Liver (tissue), 9 donors: ENCODE results near the gene TMCC2. TPM values are rescaled to one million over a fixed set of nuclear protein-coding genes. Genes with fewer than 3 reads are reported as not detected.

ENCODE experiments used
- DNase-seq: peaks from one replicate; pipeline ENCODE4 v3.0.0-alpha.2; 2017; ENCODE audit warnings: low spot score
- H3K27ac ChIP-seq, 2 donors: one replicate each; pipeline ENCODE4 v1.7.0; 2013; ENCODE audit warnings: inconsistent platforms in 2 of 2, low read length in 2 of 2, control low read depth in 1 of 2, low read depth in 1 of 2, mild to moderate bottlenecking in 1 of 2
- H3K27me3 ChIP-seq, 4 donors: one replicate each; pipeline versions ENCODE4 v1.6.1 to v1.7.0; 2013; ENCODE audit warnings: low read length in 3 of 4, inconsistent platforms in 1 of 4, mild to moderate bottlenecking in 1 of 4, moderate library complexity in 1 of 4; ENCODE audit not compliant: control insufficient read depth in 4 of 4, insufficient read depth in 4 of 4
- H3K36me3 ChIP-seq, 4 donors: one replicate each; pipeline versions ENCODE4 v1.6.1 to v1.7.0; 2013; ENCODE audit warnings: low read length in 3 of 4, mild to moderate bottlenecking in 3 of 4, low read depth in 1 of 4, moderate library complexity in 1 of 4; ENCODE audit not compliant: control insufficient read depth in 4 of 4, insufficient read depth in 3 of 4
- H3K4me1 ChIP-seq, 4 donors: one replicate each; pipeline versions ENCODE4 v1.6.1 to v1.7.0; 2013; ENCODE audit warnings: low read length in 3 of 4, mild to moderate bottlenecking in 3 of 4, moderate library complexity in 1 of 4; ENCODE audit not compliant: control insufficient read depth in 4 of 4, insufficient read depth in 4 of 4
- H3K4me3 ChIP-seq, 3 donors: one replicate each; pipeline versions ENCODE4 v1.6.1 to v1.7.0; 2013; ENCODE audit warnings: low read length in 3 of 3, control low read depth in 1 of 3, low read depth in 1 of 3, mild to moderate bottlenecking in 1 of 3
- H3K9ac ChIP-seq, 2 donors: one replicate each; pipeline ENCODE4 v1.7.0; 2013; ENCODE audit warnings: low read length in 2 of 2, mild to moderate bottlenecking in 2 of 2, moderate library complexity in 2 of 2, control low read depth in 1 of 2, low read depth in 1 of 2
- H3K9me3 ChIP-seq, 4 donors: one replicate each; pipeline versions ENCODE4 v1.6.1 to v1.7.0; 2013; ENCODE audit warnings: low read length in 3 of 4; ENCODE audit not compliant: control insufficient read depth in 4 of 4
- EGR1 ChIP-seq, 2 donors: IDR thresholded peaks; 2 replicates each; pipeline ENCODE4 v1.6.1; 2016 to 2018; ENCODE audit warnings: antibody characterized with exemption in 2 of 2, low read depth in 2 of 2
- FOXA1 ChIP-seq: IDR thresholded peaks from 2 replicates; pipeline ENCODE4 v1.6.1; 2016; ENCODE audit warnings: antibody characterized with exemption
- FOXA2 ChIP-seq: IDR thresholded peaks from 2 replicates; pipeline ENCODE4 v1.6.1; 2016; ENCODE audit warnings: antibody characterized with exemption
- GABPA ChIP-seq, 2 donors: IDR thresholded peaks in 1 of 2; conservative IDR thresholded peaks in 1 of 2; 2 replicates each; pipeline ENCODE4 v1.6.1; 2016; ENCODE audit warnings: antibody characterized with exemption in 2 of 2, mild to moderate bottlenecking in 1 of 2, moderate library complexity in 1 of 2
- HNF4A ChIP-seq, 2 donors: conservative IDR thresholded peaks; 2 replicates each; pipeline ENCODE4 v1.6.1; 2016; ENCODE audit warnings: antibody characterized with exemption in 2 of 2, mild to moderate bottlenecking in 2 of 2
- MAX ChIP-seq: IDR thresholded peaks from 2 replicates; pipeline ENCODE4 v1.6.1; 2016; ENCODE audit warnings: antibody characterized with exemption
- NR2F2 ChIP-seq: IDR thresholded peaks from 2 replicates; pipeline ENCODE4 v1.6.1; 2016; ENCODE audit warnings: antibody characterized with exemption
- RAD21 ChIP-seq, 2 donors: IDR thresholded peaks; 2 replicates each; pipeline ENCODE4 v1.6.1; 2016; ENCODE audit warnings: antibody characterized with exemption in 2 of 2, mild to moderate bottlenecking in 2 of 2
- RXRA ChIP-seq, 2 donors: IDR thresholded peaks; 2 replicates each; pipeline ENCODE4 v1.6.1; 2017 to 2018; ENCODE audit warnings: antibody characterized with exemption in 2 of 2, mild to moderate bottlenecking in 1 of 2
- SP1 ChIP-seq: IDR thresholded peaks from 2 replicates; pipeline ENCODE4 v1.6.1; 2018; ENCODE audit warnings: antibody characterized with exemption, mild to moderate bottlenecking
- TAF1 ChIP-seq: conservative IDR thresholded peaks from 2 replicates; pipeline ENCODE4 v1.6.1; 2016; ENCODE audit warnings: antibody characterized with exemption, mild to moderate bottlenecking
- YY1 ChIP-seq: IDR thresholded peaks from 2 replicates; pipeline ENCODE4 v1.6.1; 2016; ENCODE audit warnings: antibody characterized with exemption, mild to moderate bottlenecking
- WGBS: extraction: QIAGEN DNeasy Blood & Tissue Kit; methylation state at CpG from one replicate; pipeline ENCODE4 v1.1.7; 2013; 5-methylcytosine and 5-hydroxymethylcytosine counted together
- polyA plus RNA-seq, 2 donors: library from polyadenylated mRNA; stranded (reverse) in 1 of 2; unstranded in 1 of 2; fragments of 200-250 nt in 1 of 2; fragments of >200 nt in 1 of 2; fragmentation: Nextera tagmentation in 1 of 2; extraction: Ambion mirVana in 1 of 2; gene quantifications; one replicate each; pipeline versions ENCODE4 v1.2.1 to v1.2.3, GENCODE V29; 2013 to 2015
- total RNA-seq, 2 donors: library from RNA; depleted of rRNA; stranded (reverse); fragments of >200 nt; gene quantifications; one replicate each; pipeline ENCODE4 v1.2.3, GENCODE V29; 2014
- TF ChIP-seq, protein P1 (sequence below): IDR thresholded peaks from 2 replicates; pipeline ENCODE4 v1.6.1; 2016; ENCODE audit warnings: antibody characterized with exemption
- TF ChIP-seq, protein P2 (sequence below): fragments of 150-350 bp; IDR thresholded peaks from 2 replicates; pipeline ENCODE4 v1.5.1; 2017; ENCODE audit warnings: improper control_type of control experiment, low read depth, low read length; ENCODE audit not compliant: missing input control
- TF ChIP-seq, protein P3 (sequence below): IDR thresholded peaks from 2 replicates; pipeline ENCODE4 v1.6.1; 2016; ENCODE audit warnings: antibody characterized with exemption, mild to moderate bottlenecking
- donor health status: healthy.
- donor health status: healthy.
- donor health status: healthy.
- donor health status: healthy.
- donor health status: healthy.

The TMCC2 gene
- total and polyA plus RNA-seq, 4 donors, result 0.06 to 452 (median 0.21) TPM

- H3K9ac ChIP-seq, result no peak overlapping the region
- H3K27me3 ChIP-seq, result no peaks in the 10 kb centered on the region
- no peaks in the 10 kb centered on the region for H3K36me3 ChIP-seq
- TF ChIP-seq GABPA (IDR thresholded peaks at IDR 0.05 in 1 of 2, conservative IDR thresholded peaks at IDR 0.05 in 1 of 2) (no peak), RAD21 (IDR thresholded peaks at IDR 0.05) (no peak), RXRA (IDR thresholded peaks at IDR 0.05) (no peak), FOXA2 (no peak), FOXA1 (no peak)
- TF ChIP-seq, protein P1, sequence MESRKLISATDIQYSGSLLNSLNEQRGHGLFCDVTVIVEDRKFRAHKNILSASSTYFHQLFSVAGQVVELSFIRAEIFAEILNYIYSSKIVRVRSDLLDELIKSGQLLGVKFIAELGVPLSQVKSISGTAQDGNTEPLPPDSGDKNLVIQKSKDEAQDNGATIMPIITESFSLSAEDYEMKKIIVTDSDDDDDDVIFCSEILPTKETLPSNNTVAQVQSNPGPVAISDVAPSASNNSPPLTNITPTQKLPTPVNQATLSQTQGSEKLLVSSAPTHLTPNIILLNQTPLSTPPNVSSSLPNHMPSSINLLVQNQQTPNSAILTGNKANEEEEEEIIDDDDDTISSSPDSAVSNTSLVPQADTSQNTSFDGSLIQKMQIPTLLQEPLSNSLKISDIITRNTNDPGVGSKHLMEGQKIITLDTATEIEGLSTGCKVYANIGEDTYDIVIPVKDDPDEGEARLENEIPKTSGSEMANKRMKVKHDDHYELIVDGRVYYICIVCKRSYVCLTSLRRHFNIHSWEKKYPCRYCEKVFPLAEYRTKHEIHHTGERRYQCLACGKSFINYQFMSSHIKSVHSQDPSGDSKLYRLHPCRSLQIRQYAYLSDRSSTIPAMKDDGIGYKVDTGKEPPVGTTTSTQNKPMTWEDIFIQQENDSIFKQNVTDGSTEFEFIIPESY, result no peak
- TF ChIP-seq, protein P2, sequence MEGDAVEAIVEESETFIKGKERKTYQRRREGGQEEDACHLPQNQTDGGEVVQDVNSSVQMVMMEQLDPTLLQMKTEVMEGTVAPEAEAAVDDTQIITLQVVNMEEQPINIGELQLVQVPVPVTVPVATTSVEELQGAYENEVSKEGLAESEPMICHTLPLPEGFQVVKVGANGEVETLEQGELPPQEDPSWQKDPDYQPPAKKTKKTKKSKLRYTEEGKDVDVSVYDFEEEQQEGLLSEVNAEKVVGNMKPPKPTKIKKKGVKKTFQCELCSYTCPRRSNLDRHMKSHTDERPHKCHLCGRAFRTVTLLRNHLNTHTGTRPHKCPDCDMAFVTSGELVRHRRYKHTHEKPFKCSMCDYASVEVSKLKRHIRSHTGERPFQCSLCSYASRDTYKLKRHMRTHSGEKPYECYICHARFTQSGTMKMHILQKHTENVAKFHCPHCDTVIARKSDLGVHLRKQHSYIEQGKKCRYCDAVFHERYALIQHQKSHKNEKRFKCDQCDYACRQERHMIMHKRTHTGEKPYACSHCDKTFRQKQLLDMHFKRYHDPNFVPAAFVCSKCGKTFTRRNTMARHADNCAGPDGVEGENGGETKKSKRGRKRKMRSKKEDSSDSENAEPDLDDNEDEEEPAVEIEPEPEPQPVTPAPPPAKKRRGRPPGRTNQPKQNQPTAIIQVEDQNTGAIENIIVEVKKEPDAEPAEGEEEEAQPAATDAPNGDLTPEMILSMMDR, result no peak
- TF ChIP-seq, protein P3, sequence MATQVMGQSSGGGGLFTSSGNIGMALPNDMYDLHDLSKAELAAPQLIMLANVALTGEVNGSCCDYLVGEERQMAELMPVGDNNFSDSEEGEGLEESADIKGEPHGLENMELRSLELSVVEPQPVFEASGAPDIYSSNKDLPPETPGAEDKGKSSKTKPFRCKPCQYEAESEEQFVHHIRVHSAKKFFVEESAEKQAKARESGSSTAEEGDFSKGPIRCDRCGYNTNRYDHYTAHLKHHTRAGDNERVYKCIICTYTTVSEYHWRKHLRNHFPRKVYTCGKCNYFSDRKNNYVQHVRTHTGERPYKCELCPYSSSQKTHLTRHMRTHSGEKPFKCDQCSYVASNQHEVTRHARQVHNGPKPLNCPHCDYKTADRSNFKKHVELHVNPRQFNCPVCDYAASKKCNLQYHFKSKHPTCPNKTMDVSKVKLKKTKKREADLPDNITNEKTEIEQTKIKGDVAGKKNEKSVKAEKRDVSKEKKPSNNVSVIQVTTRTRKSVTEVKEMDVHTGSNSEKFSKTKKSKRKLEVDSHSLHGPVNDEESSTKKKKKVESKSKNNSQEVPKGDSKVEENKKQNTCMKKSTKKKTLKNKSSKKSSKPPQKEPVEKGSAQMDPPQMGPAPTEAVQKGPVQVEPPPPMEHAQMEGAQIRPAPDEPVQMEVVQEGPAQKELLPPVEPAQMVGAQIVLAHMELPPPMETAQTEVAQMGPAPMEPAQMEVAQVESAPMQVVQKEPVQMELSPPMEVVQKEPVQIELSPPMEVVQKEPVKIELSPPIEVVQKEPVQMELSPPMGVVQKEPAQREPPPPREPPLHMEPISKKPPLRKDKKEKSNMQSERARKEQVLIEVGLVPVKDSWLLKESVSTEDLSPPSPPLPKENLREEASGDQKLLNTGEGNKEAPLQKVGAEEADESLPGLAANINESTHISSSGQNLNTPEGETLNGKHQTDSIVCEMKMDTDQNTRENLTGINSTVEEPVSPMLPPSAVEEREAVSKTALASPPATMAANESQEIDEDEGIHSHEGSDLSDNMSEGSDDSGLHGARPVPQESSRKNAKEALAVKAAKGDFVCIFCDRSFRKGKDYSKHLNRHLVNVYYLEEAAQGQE, result no peak
- no peaks in the 10 kb centered on the region for H3K9me3 ChIP-seq
- WGBS, result 86% methylated on average over 5 of the region's 5 CpGs
- no peak overlapping the region for H3K4me3 ChIP-seq
- H3K27ac ChIP-seq, result peak overlapping the region; percentile 52 to 56
- peaks cover 12 to 17% (median 14%) of the 10 kb centered on the region in 4 donors for H3K4me1 ChIP-seq
- DNase-seq, result no peak
Measured at GRCh38 chr1:205294934-205295333, 67.2 kb downstream of the TMCC2 start.

DNA sequence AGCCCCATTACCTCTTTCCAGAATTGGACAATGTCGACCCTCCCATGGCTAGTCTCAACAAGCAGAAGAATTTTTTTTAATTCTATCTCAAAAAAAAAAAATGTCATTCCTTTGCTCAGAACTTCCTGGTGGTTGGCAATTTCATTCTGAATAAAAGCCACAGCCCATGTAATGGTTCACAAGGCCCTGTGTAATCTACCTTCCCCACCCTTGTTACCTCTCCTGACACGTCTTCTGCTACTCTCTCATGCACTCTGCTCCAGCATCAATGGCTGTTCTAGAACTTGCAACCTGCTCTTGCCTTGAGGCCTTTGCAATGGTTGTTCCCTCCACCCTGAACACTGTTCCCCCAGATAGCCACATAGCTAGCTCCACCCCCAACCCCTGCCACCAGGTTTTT is 68.4 kb downstream of the TMCC2 start:
- 84% methylated on average over 2 of the region's 2 CpGs for WGBS
- Histone ChIP-seq H3K4me1 (peaks cover 12 to 17% (median 14%) of the 10 kb centered on the region in 4 donors), H3K27me3 (no peaks in the 10 kb centered on the region), H3K27ac (no peak overlapping the region), H3K9ac (no peak overlapping the region), H3K36me3 (no peaks in the 10 kb centered on the region), H3K9me3 (no peaks in the 10 kb centered on the region), H3K4me3 (no peak overlapping the region)
- DNase-seq, result no peak
- TF ChIP-seq, protein P3, result no peak
- TF ChIP-seq YY1 (no peak), TAF1 (no peak), FOXA2 (no peak), RAD21 (IDR thresholded peaks at IDR 0.05) (no peak), MAX (no peak), SP1 (no peak), EGR1 (IDR thresholded peaks at IDR 0.05; ENCODE audit: low read depth in 2 of 2) (no peak), RXRA (IDR thresholded peaks at IDR 0.05) (no peak), NR2F2 (no peak), GABPA (IDR thresholded peaks at IDR 0.05 in 1 of 2, conservative IDR thresholded peaks at IDR 0.05 in 1 of 2) (no peak), HNF4A (conservative IDR thresholded peaks at IDR 0.05) (no peak)
- TF ChIP-seq, protein P1, result no peak
- TF ChIP-seq, protein P2, result no peak
